Daoy (cell line): ENCODE data around the gene ZNF385C. TPM values are rescaled to one million over a fixed set of nuclear protein-coding genes. Genes with fewer than 3 reads are reported as not detected.

Experiments
- DNase-seq: peaks from one replicate; pipeline ENCODE4 v3.0.0-alpha.2; 2015; ENCODE audit warnings: low read depth
- total RNA-seq: library from RNA; depleted of rRNA; stranded (reverse); fragments of >200 nt; shearing (Covaris generic); gene quantifications from 2 replicates; pipeline ENCODE4 v1.2.3, GENCODE V29; 2014; rRNA removed

Gene ZNF385C
- total RNA-seq, 1 experiment from 2014 or later = 0.34 TPM

- no peak for DNase-seq
Measured at GRCh38 chr17:41989702-41990419, 108.4 kb downstream of the ZNF385C start.

- DNase-seq = no peak
Measured at GRCh38 chr17:41988418-41988817, 109.9 kb downstream of the ZNF385C start.

GRCh38 chr17:41987642-41988041 is 110.6 kb downstream of the ZNF385C start:
- DNase-seq = no peak

GRCh38 chr17:41986634-41987033 is 111.6 kb downstream of the ZNF385C start:
- DNase-seq = no peak

GRCh38 chr17:41985919-41986318 is 112.4 kb downstream of the ZNF385C start:
- no peak for DNase-seq

GRCh38 chr17:41984454-41984853 is 113.8 kb downstream of the ZNF385C start:
- DNase-seq = no peak

GRCh38 chr17:41982026-41982760 is 116.1 kb downstream of the ZNF385C start:
- DNase-seq = no peak

- no peak for DNase-seq
Measured at GRCh38 chr17:41977991-41978390, 120.3 kb downstream of the ZNF385C start.

GRCh38 chr17:41976142-41976768 is 122.0 kb downstream of the ZNF385C start:
- DNase-seq = no peak

Other genes starting within 250 kb of the ZNF385C start
- gene KLHL11, start 233.1 kb downstream of the ZNF385C start, total RNA-seq = 26.8 and 27.8 TPM in 2 replicates
- gene ACLY, start 179.5 kb downstream of the ZNF385C start, total RNA-seq = 115 and 124 TPM in 2 replicates
- 0.42 and 2.8 TPM in 2 replicates for gene ODAD4, start 167.9 kb downstream of the ZNF385C start, total RNA-seq
- 39.5 and 41.6 TPM in 2 replicates for gene CNP, start 131.7 kb downstream of the ZNF385C start, total RNA-seq
- gene DNAJC7, start 81.0 kb downstream of the ZNF385C start, total RNA-seq = 148 and 155 TPM in 2 replicates
- gene NKIRAS2, start 78.4 kb downstream of the ZNF385C start, total RNA-seq = 40.7 and 42.1 TPM in 2 replicates
- gene C17orf113, start 47.9 kb downstream of the ZNF385C start, total RNA-seq = 0.23 and 0.30 TPM in 2 replicates
- gene DHX58, start 14.2 kb upstream of the ZNF385C start, total RNA-seq = 1.3 and 3.1 TPM in 2 replicates
- 2.9 and 4.9 TPM in 2 replicates for gene KAT2A, start 22.9 kb upstream of the ZNF385C start, total RNA-seq
- gene HSPB9, start 24.3 kb upstream of the ZNF385C start, total RNA-seq = 0.06 TPM in 1 of 2 replicates, not detected in the other
- 62.4 and 66.9 TPM in 2 replicates for gene RAB5C, start 56.5 kb upstream of the ZNF385C start, total RNA-seq
- gene KCNH4, start 82.7 kb upstream of the ZNF385C start, total RNA-seq = under 0.01 TPM in 1 of 2 replicates, not detected in the other
- not detected in 2 replicates for gene HCRT, start 87.0 kb upstream of the ZNF385C start, total RNA-seq
- gene GHDC, start 96.0 kb upstream of the ZNF385C start, total RNA-seq = 1.8 and 2.8 TPM in 2 replicates
- 18.6 and 27.1 TPM in 2 replicates for gene STAT5B, start 177.9 kb upstream of the ZNF385C start, total RNA-seq
- gene STAT5A, start 190.0 kb upstream of the ZNF385C start, total RNA-seq = 11.9 and 18.7 TPM in 2 replicates